Urinary bladder (tissue), 4 donors: ENCODE data around the gene ABL1. TPM values are rescaled to one million over a fixed set of nuclear protein-coding genes. Genes with fewer than 3 reads are reported as not detected.

Experiments
- DNase-seq: peaks from one replicate; pipeline ENCODE4 v3.0.0-alpha.2; 2015; ENCODE audit errors: extremely low spot score
- H3K27ac ChIP-seq: one replicate; pipeline ENCODE4 v1.5.1; 2013; ENCODE audit warnings: low read depth, mild to moderate bottlenecking, moderate library complexity
- H3K36me3 ChIP-seq: one replicate; pipeline ENCODE4 v1.6.1; 2013; ENCODE audit warnings: mild to moderate bottlenecking, moderate library complexity; ENCODE audit not compliant: insufficient read depth
- H3K4me1 ChIP-seq: one replicate; pipeline ENCODE4 v1.6.1; 2013; ENCODE audit warnings: mild to moderate bottlenecking, moderate library complexity; ENCODE audit not compliant: insufficient read depth
- H3K4me3 ChIP-seq: one replicate; pipeline ENCODE4 v1.5.1; 2013; ENCODE audit warnings: low read depth, low read length
- WGBS: extraction: QIAGEN DNeasy Blood & Tissue Kit; methylation state at CpG from one replicate; pipeline ENCODE4 v1.1.7; 2013; 5-methylcytosine and 5-hydroxymethylcytosine counted together
- polyA plus RNA-seq: library from polyadenylated mRNA; stranded (reverse); fragments of 200-250 nt; gene quantifications from one replicate; pipeline ENCODE4 v1.2.3, GENCODE V29; 2013
- total RNA-seq: library from RNA; depleted of rRNA; stranded (reverse); fragments of >200 nt; gene quantifications from one replicate; pipeline ENCODE4 v1.2.3, GENCODE V29; 2014
- donor health status: healthy with polysubstance abuse.
- donor health status: healthy.

The ABL1 gene
- total and polyA plus RNA-seq, 2 donors: 46.5 to 125 TPM

DNA sequence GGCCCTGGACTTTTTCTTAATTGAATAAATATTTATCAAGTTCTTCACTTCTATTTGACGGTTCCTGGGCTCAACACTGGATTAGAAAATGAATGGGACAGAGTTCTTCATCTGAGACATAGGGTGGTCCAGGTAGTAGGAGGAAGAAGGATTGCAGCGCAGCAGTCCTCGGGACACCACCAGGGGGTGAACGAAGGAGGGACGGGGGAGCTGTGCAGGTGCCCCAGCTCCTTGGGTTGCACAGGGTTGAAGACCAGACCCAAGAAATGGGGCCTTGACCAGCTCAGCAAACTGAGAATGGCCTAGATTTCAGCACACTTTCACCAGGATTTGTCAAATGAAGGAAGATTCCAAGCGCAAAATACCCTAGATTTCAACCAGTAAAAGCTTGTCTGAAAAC, 29.5 kb downstream of the ABL1 start:
- no peak overlapping the region for H3K4me3 ChIP-seq
- H3K4me1 ChIP-seq: no peaks in the 10 kb centered on the region
- WGBS: 79% methylated on average over 6 of the region's 6 CpGs
- peaks cover 2% of the 10 kb centered on the region for H3K36me3 ChIP-seq
- H3K27ac ChIP-seq: no peak overlapping the region
- no peak for DNase-seq

DNA sequence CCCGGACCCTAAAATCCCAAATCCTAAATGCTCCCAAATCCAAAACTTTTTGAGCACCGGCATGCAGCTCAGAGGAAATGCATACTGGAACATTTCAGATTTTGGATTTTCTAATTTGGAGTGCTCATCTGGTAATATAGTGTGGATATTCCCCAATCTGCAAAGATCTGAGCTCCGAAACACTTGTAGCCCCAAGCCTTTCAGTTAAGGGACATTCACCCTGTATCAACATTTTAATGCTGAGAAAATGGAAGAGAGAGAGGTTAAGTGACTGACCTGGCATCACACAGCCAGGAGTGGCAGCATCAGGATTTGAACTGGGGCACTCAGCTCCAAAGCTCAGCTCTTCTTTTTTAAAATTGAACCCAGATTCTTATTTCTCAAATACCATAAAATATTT, 30.9 kb downstream of the ABL1 start:
- Histone ChIP-seq H3K4me1 (no peaks in the 10 kb centered on the region), H3K27ac (no peak overlapping the region), H3K4me3 (no peak overlapping the region), H3K36me3 (peaks cover 2% of the 10 kb centered on the region)
- no peak for DNase-seq
- WGBS: 94% methylated on average over 3 of the region's 3 CpGs

DNA sequence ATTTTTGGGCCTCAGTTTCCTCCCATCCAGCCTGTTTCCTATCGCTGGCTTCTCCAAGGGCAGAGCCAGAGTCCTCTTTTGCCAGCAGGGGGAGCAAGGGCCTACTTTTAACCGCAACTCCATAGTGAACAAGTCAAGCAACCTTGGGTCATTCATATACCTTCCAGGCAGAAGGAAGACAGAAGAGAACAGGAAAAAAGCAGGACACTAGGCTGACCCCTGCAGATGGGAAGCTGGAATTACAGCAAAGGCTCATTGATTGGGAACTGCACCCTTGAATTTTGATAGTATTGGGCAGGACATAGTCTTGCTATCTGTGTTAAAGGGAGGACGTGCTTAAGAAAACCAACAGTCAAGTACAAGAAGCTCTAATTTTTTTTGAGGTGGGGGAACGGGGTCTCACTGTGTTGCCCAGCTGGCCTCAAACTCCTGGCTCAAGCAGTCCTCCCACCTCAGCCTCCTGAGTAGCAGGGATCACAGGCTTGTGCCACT, 31.5 kb downstream of the ABL1 start:
- peaks cover 2% of the 10 kb centered on the region for H3K36me3 ChIP-seq
- H3K27ac ChIP-seq: no peak overlapping the region
- no peak overlapping the region for H3K4me3 ChIP-seq
- H3K4me1 ChIP-seq: no peaks in the 10 kb centered on the region
- peak; percentile 66 for DNase-seq
- 42% methylated on average over 4 of the region's 4 CpGs for WGBS

DNA sequence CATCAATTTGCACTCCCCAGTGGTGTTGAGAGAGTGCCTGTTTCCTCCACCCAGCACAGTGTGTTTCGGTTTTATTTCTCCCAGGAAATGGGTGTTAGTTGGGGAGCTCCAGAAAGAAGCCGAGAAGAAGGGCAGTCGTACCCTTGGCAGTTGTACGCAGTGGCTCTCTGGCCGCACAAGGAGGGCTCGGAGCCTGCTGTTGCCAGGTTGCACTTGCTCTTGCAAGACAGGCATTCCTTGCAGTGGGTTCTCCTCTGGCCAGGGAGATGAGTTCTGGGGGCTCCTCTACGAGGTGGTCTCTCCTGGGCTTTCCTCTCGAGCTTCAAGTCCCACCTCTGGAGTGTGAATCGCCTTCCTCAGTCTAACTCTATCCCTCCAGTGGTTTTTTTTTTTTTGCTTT, 32.5 kb downstream of the ABL1 start:
- no peak overlapping the region for H3K27ac ChIP-seq
- no peak for DNase-seq
- H3K36me3 ChIP-seq: peaks cover 5% of the 10 kb centered on the region
- WGBS: 82% methylated on average over 9 of the region's 9 CpGs
- H3K4me1 ChIP-seq: no peaks in the 10 kb centered on the region
- no peak overlapping the region for H3K4me3 ChIP-seq

DNA sequence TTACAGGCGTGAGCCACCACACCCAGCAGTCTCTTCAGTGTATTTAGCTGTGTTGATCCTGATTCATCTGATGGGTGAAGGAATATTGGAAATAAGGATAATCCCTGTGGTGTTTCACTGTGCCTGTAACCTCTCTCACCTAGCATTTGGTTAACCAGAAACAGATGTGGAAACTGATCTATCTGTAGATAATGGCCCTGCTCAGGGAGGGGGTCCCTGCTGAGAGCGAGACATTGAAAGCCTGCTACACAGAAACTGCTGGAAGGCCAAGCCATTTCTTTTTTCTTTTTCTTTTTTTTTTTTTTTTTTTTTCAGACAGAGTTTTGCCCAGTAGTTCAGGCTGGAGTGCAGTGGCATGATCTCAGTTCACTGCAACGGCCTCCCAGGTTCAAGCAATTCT, 33.2 kb downstream of the ABL1 start:
- no peak for DNase-seq
- H3K4me1 ChIP-seq: no peaks in the 10 kb centered on the region
- WGBS: 92% methylated on average over 3 of the region's 3 CpGs
- no peak overlapping the region for H3K4me3 ChIP-seq
- peaks cover 5% of the 10 kb centered on the region for H3K36me3 ChIP-seq
- no peak overlapping the region for H3K27ac ChIP-seq

DNA sequence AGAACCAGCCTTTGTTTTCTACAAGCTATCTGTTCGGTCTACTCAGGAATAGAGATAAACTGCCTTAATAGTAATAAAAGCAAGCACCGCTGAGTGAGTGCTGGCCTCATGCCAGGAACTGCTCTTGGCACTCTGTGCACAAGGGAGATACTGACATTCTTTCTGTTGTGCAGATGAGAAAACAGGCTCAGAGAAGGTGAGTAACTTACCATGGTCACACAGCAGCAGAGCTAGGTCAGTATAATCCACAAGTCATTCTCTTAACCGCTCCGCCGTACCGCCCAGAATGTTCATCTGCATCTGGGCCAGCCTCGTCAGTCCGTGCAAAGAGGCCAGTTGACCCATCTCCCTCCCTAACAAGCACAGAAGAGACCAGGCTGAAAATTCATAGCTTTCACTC, 34.2 kb downstream of the ABL1 start:
- no peak for DNase-seq
- no peaks in the 10 kb centered on the region for H3K4me1 ChIP-seq
- peaks cover 10% of the 10 kb centered on the region for H3K36me3 ChIP-seq
- H3K27ac ChIP-seq: no peak overlapping the region
- 63% methylated on average over 8 of the region's 8 CpGs for WGBS
- H3K4me3 ChIP-seq: no peak overlapping the region

DNA sequence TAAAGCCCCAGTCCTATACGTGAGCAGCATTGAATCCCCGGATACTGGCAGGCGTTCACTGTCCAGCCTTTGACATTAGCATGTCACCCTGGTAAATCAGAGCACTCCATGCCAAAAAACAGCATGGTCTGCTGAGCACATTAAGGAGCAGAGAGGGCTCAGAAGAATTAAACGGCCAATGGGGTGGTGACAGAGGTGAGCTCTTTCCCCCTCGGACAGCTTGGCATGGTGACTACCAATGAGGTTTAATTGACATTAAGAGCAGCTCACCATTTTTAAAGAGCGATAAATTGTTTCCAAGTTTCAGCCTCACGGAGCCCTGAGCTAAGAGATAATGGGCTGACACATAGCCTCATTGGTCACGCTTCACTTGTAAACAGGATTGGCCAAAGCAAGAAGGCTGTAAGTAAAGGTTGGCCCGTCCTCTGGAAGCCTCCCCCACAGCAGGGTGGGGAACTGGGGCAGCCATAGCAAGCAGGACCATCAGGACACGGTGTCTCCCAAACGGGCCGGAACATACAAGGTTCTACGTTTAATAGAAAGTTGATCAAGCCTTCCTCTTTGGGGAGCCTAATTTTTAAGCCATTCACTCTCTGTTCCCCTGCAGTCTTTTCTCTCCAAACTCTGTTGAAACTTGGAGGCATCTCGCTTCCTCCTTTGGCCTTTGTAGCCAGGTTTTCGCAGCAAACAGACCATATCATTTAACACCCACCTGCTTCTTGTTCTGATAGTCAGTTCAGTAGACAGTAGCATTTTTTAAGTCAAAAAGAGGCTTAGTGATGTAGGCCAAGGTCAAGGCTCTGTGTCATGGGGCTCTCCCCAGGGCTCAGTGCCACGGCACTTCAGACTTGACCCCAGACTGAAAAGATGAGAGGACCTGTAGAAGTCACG, 35.7 kb downstream of the ABL1 start:
- no peak overlapping the region for H3K4me3 ChIP-seq
- H3K36me3 ChIP-seq: peaks cover 10% of the 10 kb centered on the region
- DNase-seq: no peak
- no peak overlapping the region for H3K27ac ChIP-seq
- no peaks in the 10 kb centered on the region for H3K4me1 ChIP-seq
- WGBS: 70% methylated on average over 17 of the region's 17 CpGs

DNA sequence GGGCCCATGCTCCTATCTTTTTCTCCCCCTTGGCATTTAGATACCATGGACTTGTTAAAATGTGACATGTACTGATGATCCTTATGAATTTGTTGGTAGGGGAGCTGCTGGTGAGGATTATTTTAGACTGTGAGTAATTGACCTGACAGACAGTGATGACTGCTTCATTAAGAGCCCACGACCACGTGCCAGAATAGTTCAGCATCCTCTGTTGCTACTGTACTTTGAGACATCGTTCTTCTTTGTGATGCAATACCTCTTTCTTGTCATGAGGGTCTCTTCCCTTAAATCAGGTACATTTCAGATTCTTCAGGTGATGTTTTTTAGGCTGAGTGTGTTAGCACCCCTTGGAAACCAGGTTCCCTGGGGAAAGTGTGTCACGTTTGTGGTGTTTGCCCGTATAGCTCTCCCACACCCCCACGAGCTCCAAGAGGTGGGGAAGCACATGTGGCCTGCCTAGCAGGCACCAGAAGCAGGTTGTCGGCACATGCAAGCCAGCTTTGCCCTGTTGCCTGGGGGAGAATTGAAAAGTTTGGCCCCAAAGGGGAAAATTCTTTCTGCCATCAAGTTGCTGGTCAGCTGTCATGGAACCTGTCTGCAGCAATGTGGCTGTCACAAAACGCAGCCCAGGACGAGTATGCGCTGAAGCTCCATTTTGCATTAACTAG, 36.5 kb downstream of the ABL1 start:
- H3K27ac ChIP-seq: no peak overlapping the region
- no peaks in the 10 kb centered on the region for H3K4me1 ChIP-seq
- WGBS: 79% methylated on average over 10 of the region's 10 CpGs
- no peak overlapping the region for H3K4me3 ChIP-seq
- peaks cover 10% of the 10 kb centered on the region for H3K36me3 ChIP-seq
- DNase-seq: no peak

DNA sequence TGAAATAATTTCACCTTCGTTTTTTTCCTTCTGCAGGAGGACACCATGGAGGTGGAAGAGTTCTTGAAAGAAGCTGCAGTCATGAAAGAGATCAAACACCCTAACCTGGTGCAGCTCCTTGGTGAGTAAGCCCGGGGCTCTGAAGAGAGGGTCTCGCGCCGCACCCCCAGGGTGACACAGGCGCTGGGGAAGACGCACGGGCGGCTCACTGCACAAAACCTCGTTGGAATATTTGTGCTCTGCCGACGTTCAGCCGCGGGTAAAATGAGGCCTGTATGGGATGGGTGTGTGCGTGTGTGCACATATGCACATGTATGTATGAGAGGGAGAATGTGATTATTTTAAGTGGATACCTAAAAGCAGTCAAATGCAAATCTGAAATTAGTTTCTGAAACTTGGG, 37.0 kb downstream of the ABL1 start:
- Histone ChIP-seq H3K4me1 (no peaks in the 10 kb centered on the region), H3K36me3 (peaks cover 10% of the 10 kb centered on the region), H3K27ac (no peak overlapping the region)

DNA sequence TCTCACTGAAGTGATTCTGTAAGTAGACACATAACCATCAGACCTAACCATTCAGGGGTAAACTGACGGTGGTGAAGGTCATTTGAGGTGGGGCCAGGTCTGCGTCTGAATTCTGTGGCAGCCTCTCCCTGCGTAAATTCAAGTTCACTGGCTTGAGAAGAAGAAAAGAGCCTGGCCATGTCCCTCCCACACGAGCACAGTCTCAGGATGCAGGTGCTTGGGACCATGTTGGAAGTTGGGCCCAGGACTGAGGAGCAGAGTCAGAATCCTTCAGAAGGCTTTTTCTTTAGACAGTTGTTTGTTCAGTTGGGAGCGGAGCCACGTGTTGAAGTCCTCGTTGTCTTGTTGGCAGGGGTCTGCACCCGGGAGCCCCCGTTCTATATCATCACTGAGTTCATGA, 37.5 kb downstream of the ABL1 start:
- no peaks in the 10 kb centered on the region for H3K4me1 ChIP-seq

More for the DNA sequence above, 37.0 kb downstream of the ABL1 start:
- DNase-seq: no peak
- 93% methylated on average over 15 of the region's 15 CpGs for WGBS
- no peak overlapping the region for H3K4me3 ChIP-seq

DNA sequence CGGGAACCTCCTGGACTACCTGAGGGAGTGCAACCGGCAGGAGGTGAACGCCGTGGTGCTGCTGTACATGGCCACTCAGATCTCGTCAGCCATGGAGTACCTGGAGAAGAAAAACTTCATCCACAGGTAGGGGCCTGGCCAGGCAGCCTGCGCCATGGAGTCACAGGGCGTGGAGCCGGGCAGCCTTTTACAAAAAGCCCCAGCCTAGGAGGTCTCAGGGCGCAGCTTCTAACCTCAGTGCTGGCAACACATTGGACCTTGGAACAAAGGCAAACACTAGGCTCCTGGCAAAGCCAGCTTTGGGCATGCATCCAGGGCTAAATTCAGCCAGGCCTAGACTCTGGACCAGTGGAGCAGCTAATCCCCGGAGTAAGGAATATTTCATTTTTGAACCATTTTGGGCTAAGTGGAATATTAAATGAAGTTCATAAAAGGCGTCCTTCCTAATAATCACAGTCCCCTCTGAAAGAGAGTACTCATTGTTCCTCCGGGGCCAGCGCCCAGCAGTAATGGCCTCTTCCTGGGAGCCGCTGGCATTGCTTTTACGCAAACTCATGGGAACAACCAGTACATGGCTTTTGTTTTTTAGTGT, 38.0 kb downstream of the ABL1 start:
- Histone ChIP-seq H3K36me3 (peaks cover 8% of the 10 kb centered on the region), H3K4me3 (no peak overlapping the region), H3K27ac (no peak overlapping the region), H3K4me1 (no peaks in the 10 kb centered on the region)
- 66% methylated on average over 15 of the region's 15 CpGs for WGBS
- no peak for DNase-seq

More for the DNA sequence above, 37.5 kb downstream of the ABL1 start:
- H3K27ac ChIP-seq: no peak overlapping the region
- WGBS: 73% methylated on average over 9 of the region's 9 CpGs
- no peak overlapping the region for H3K4me3 ChIP-seq
- no peak for DNase-seq
- H3K36me3 ChIP-seq: peaks cover 10% of the 10 kb centered on the region

DNA sequence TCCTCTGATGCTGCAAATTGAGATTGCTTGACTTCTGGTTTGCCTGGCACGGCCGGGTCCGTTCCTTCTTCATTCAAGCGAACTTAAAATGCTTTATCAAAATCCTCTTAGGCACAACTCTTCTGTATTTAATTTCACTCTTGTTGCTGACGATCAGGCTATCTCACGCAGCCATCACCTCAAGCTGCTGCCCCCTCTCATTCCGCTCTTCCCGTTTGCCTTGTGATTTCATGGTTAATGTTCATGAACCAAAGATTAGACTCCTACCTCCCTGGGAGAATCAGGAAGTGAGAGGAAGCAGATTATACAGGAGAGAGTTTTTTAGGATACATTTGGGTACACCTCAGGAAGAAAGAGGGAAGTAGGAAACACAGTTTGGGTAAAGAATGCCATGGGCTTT, 38.9 kb downstream of the ABL1 start:
- Histone ChIP-seq H3K36me3 (peaks cover 10% of the 10 kb centered on the region), H3K4me1 (no peaks in the 10 kb centered on the region), H3K4me3 (no peak overlapping the region), H3K27ac (no peak overlapping the region)
- no peak for DNase-seq
- 89% methylated on average over 8 of the region's 8 CpGs for WGBS

DNA sequence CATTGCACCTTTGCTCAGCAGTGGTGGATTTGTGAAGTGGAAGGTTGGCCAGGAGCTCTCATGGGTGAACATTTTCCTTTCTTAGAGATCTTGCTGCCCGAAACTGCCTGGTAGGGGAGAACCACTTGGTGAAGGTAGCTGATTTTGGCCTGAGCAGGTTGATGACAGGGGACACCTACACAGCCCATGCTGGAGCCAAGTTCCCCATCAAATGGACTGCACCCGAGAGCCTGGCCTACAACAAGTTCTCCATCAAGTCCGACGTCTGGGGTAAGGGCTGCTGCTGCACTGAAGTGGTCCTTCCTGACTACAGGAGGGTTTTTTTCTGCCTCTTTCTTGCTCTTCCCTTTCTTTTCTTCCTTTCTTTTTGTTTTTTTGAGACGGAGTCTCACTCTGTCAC, 39.7 kb downstream of the ABL1 start:
- H3K4me3 ChIP-seq: no peak overlapping the region
- WGBS: 84% methylated on average over 5 of the region's 5 CpGs
- no peak for DNase-seq
- no peaks in the 10 kb centered on the region for H3K4me1 ChIP-seq
- H3K27ac ChIP-seq: no peak overlapping the region
- H3K36me3 ChIP-seq: peaks cover 10% of the 10 kb centered on the region

DNA sequence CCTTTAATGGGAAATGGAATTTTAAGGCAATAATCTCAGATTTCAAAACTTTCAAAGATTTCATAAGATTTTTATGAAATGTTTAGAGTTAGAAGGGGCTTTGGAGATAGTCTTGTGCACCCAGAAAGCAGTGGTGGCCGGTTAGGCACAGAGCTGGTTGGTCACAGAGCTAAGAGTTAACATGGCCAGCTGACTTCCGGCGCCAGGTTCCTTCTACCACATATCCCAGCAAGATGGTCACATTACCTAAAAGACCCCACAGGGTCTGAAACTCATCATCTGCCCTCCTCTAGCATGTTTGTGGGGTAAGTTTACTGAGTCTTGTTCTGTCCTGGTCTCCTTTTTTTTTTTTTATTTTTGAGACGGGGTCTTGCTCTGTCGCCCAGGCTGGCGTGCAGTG, 42.2 kb downstream of the ABL1 start:
- no peaks in the 10 kb centered on the region for H3K4me1 ChIP-seq
- H3K27ac ChIP-seq: no peak overlapping the region
- no peak overlapping the region for H3K4me3 ChIP-seq
- no peak for DNase-seq
- peaks cover 9% of the 10 kb centered on the region for H3K36me3 ChIP-seq
- 95% methylated on average over 6 of the region's 6 CpGs for WGBS
